Neuronal stem cell (in vitro differentiated cells): ENCODE results near the gene NAALADL2.

Source experiments
- DNase-seq: peaks from one replicate; pipeline ENCODE4 v3.0.0-alpha.2; 2013; ENCODE audit warnings: low spot score
- H2AFZ ChIP-seq: one replicate; pipeline ENCODE4 v1.6.1; 2013; ENCODE audit warnings: mild to moderate bottlenecking, low read length, inconsistent platforms
- H2AK5ac ChIP-seq: 2 replicates; pipeline ENCODE4 v1.6.1; 2013; ENCODE audit warnings: low read depth, mild to moderate bottlenecking, inconsistent platforms, low read length, moderate library complexity, mixed read lengths
- H2BK120ac ChIP-seq: 2 replicates; pipeline ENCODE4 v1.6.1; 2013; ENCODE audit warnings: low read depth, mild to moderate bottlenecking, inconsistent platforms, low read length, moderate library complexity, mixed read lengths
- H2BK12ac ChIP-seq: one replicate; pipeline ENCODE4 v1.6.1; 2013; ENCODE audit warnings: low read length, inconsistent platforms
- H2BK15ac ChIP-seq: 2 replicates; pipeline ENCODE4 v1.6.1; 2013; ENCODE audit warnings: mild to moderate bottlenecking, low read length, inconsistent platforms, mixed read lengths
- H2BK5ac ChIP-seq: one replicate; pipeline ENCODE4 v1.6.1; 2013; ENCODE audit warnings: inconsistent platforms, mild to moderate bottlenecking, low read length, moderate library complexity
- H3K14ac ChIP-seq: one replicate; pipeline ENCODE4 v1.6.1; 2013; ENCODE audit warnings: low read length, inconsistent platforms
- H3K18ac ChIP-seq: 2 replicates; pipeline ENCODE4 v1.6.1; 2013; ENCODE audit warnings: low read length, inconsistent platforms
- H3K23ac ChIP-seq: 2 replicates; pipeline ENCODE4 v1.6.1; 2013; ENCODE audit warnings: low read depth, mild to moderate bottlenecking, mixed read lengths, low read length, inconsistent platforms; ENCODE audit not compliant: poor library complexity
- H3K27ac ChIP-seq: replicated peaks from 3 replicates; pipeline ENCODE4 v1.5.1; 2013; ENCODE audit warnings: low read length, inconsistent platforms
- H3K27me3 ChIP-seq, 3 experiments: 2 replicates each; pipeline ENCODE4 v1.6.1; 2013; ENCODE audit warnings: low read length in 3 of 3, mild to moderate bottlenecking in 2 of 3, inconsistent platforms in 1 of 3, low read depth in 1 of 3, mixed read lengths in 1 of 3, moderate library complexity in 1 of 3; ENCODE audit not compliant: control insufficient read depth in 3 of 3, insufficient read depth in 3 of 3
- H3K36me3 ChIP-seq, 2 donors: replicated peaks in 1 of 2; 2 replicates each; pipeline ENCODE4 v1.6.1; 2013; ENCODE audit warnings: low read length in 2 of 2; ENCODE audit not compliant: control insufficient read depth in 2 of 2, insufficient read depth in 2 of 2
- H3K4ac ChIP-seq: 2 replicates; pipeline ENCODE4 v1.6.1; 2013; ENCODE audit warnings: inconsistent platforms, mild to moderate bottlenecking, low read length, moderate library complexity
- H3K4me1 ChIP-seq, 2 donors: 1 replicate in 1 of 2; 2 replicates in 1 of 2; pipeline ENCODE4 v1.6.1; 2013; ENCODE audit warnings: low read length in 2 of 2, low read depth in 1 of 2; ENCODE audit not compliant: control insufficient read depth in 2 of 2, insufficient read depth in 1 of 2
- H3K4me2 ChIP-seq: one replicate; pipeline ENCODE4 v1.6.1; 2013; ENCODE audit warnings: mild to moderate bottlenecking, low read length, inconsistent platforms; ENCODE audit not compliant: insufficient read depth, poor library complexity, severe bottlenecking
- H3K4me3 ChIP-seq, 2 donors: 2 replicates each; pipeline ENCODE4 v1.5.1; 2013; ENCODE audit warnings: low read length in 2 of 2, mild to moderate bottlenecking in 2 of 2, inconsistent platforms in 1 of 2, moderate library complexity in 1 of 2
- H3K79me1 ChIP-seq: one replicate; pipeline ENCODE4 v1.6.1; 2013; ENCODE audit warnings: low read depth, mild to moderate bottlenecking, inconsistent platforms, low read length, moderate library complexity
- H3K9ac ChIP-seq: one replicate; pipeline ENCODE4 v1.6.1; 2013; ENCODE audit warnings: mild to moderate bottlenecking, low read depth, low read length, inconsistent platforms; ENCODE audit not compliant: poor library complexity
- H3K9me3 ChIP-seq, 2 donors: replicated peaks in 1 of 2; 2 replicates each; pipeline versions ENCODE3 to v1.6.1; 2013; ENCODE audit warnings: low read length in 2 of 2, mild to moderate bottlenecking in 2 of 2, inconsistent platforms in 1 of 2, low read depth in 1 of 2, mixed read lengths in 1 of 2, moderate library complexity in 1 of 2; ENCODE audit not compliant: control insufficient read depth in 2 of 2, insufficient read depth in 1 of 2
- H4K8ac ChIP-seq: one replicate; pipeline ENCODE4 v1.6.1; 2013; ENCODE audit warnings: low read depth, mild to moderate bottlenecking, inconsistent platforms, low read length, moderate library complexity
- H4K91ac ChIP-seq: one replicate; pipeline ENCODE4 v1.6.1; 2013; ENCODE audit warnings: low read length, low read depth, mild to moderate bottlenecking, inconsistent platforms; ENCODE audit not compliant: poor library complexity
- WGBS, 2 donors: extraction: QIAGEN DNeasy Blood & Tissue Kit; methylation state at CpG; one replicate each; pipeline ENCODE4 v1.1.7; 2013; ENCODE audit warnings: missing lambda C conversion rate in 2 of 2, mixed read lengths in 1 of 2; ENCODE audit not compliant: insufficient read length in 2 of 2, insufficient replicate concordance in 1 of 2; ENCODE audit errors: extremely low coverage in 2 of 2; 5-methylcytosine and 5-hydroxymethylcytosine counted together

NAALADL2 gene

DNA sequence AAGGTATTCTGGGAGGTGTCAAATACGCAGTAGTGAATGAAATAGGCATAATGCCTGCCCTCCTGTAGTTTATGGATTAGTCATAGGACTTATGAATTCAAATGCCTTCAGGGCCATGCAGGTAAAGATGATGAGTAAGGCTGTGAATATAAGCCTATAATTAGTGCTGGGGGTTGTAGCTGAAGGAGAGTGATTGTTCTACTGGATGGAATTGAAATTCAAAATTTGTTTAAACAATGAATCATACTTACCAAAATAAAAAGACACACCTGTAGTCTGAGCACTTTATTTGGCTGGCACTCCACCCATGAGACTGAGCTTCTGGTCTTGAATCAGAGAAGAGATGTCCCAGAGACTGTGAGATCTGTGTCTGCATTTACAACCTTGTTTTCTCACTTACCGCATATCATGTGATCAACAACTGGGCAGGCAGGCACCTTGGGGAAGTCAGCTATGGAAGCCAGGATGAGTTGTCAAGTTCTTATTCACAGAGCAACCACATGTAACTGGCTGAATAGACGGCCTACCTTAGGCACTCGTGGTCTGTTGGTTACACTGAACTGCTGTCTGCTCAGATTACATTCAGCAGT is 291.8 kb downstream of the NAALADL2 start:
- H3K4ac ChIP-seq, result no peak overlapping the region
- H2BK12ac ChIP-seq, result no peak overlapping the region
- H3K36me3 ChIP-seq, result no peaks in the 10 kb centered on the region
- H3K79me1 ChIP-seq, result no peaks in the 10 kb centered on the region
- no CpG with 5 or more reads among the region's 4 CpGs for WGBS, 2 donors
- no peaks in the 10 kb centered on the region for H3K27me3 ChIP-seq
- no peak overlapping the region for H2BK120ac ChIP-seq
- H3K18ac ChIP-seq, result no peak overlapping the region
- no peak overlapping the region for H3K9ac ChIP-seq
- no peak overlapping the region for H3K4me2 ChIP-seq
- DNase-seq, result no peak
- H2AK5ac ChIP-seq, result no peak overlapping the region
- no peak overlapping the region for H3K14ac ChIP-seq
- H2AFZ ChIP-seq, result no peak overlapping the region
- no peak overlapping the region for H3K27ac ChIP-seq
- no peak overlapping the region for H3K4me3 ChIP-seq
- no peaks in the 10 kb centered on the region for H3K9me3 ChIP-seq
- no peak overlapping the region for H2BK15ac ChIP-seq
- H2BK5ac ChIP-seq, result no peak overlapping the region
- no peak overlapping the region for H4K91ac ChIP-seq
- no peaks in the 10 kb centered on the region for H3K4me1 ChIP-seq
- H4K8ac ChIP-seq, result no peak overlapping the region
- H3K23ac ChIP-seq, result no peak overlapping the region

DNA sequence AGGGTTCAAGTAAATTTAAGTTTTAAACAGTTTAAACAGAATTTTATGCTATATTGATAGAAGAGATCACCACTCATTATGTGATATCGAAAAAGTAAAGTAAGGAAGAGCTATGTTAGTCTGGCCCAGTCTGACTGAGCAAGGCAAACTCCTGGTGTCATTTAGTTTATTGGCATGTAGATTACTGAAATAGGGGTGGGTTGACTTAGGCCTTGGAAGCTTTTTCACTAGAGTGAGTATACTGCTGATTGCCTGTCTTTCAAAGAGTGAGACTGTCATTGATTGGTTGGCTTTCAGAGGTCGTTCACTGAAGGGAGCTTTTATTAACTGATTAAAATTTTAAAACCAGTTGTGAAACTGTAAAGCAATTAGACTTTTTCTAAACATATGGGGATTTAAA is 294.5 kb downstream of the NAALADL2 start:
- Histone ChIP-seq H2BK15ac (no peak overlapping the region), H3K14ac (no peak overlapping the region), H2AK5ac (no peak overlapping the region), H3K79me1 (no peaks in the 10 kb centered on the region), H4K91ac (no peak overlapping the region), H2AFZ (no peak overlapping the region), H2BK5ac (no peak overlapping the region), H3K9ac (no peak overlapping the region), H3K23ac (no peak overlapping the region), H3K4me1 (no peaks in the 10 kb centered on the region), H3K4ac (no peak overlapping the region), H3K27me3 (no peaks in the 10 kb centered on the region), H3K27ac (no peak overlapping the region), H3K4me2 (no peak overlapping the region), H3K4me3 (no peak overlapping the region), H2BK120ac (no peak overlapping the region), H3K36me3 (no peaks in the 10 kb centered on the region), H3K18ac (no peak overlapping the region), H2BK12ac (no peak overlapping the region), H3K9me3 (no peaks in the 10 kb centered on the region), H4K8ac (no peak overlapping the region)
- no peak for DNase-seq
- WGBS, 2 donors, result no CpG with 5 or more reads among the region's 2 CpGs

DNA sequence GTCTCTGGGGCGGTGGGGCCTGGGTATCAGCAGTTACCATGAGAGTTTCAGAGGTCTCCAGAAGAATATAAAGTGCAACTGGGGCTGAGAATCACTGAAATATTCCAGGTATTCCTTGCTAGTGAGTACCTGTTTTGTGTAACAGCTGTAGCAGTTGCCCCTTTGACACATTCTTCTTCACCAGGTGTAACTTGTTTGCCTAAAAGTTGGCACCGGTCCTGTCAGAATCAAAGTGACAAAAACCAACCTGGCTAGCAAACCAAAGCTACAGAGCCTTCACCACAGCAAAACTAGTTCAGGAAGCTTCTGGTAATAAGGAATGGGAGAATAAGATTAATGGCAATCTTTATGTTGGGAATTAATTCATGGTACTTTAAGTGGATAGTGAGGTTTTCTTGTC is 296.0 kb downstream of the NAALADL2 start:
- H3K79me1 ChIP-seq, result no peaks in the 10 kb centered on the region
- no CpG with 5 or more reads among the region's 2 CpGs for WGBS, 2 donors
- no peak for DNase-seq
- H4K8ac ChIP-seq, result no peak overlapping the region
- no peak overlapping the region for H3K4me3 ChIP-seq
- no peak overlapping the region for H2AK5ac ChIP-seq
- H4K91ac ChIP-seq, result no peak overlapping the region
- no peak overlapping the region for H3K23ac ChIP-seq
- no peak overlapping the region for H2AFZ ChIP-seq
- no peaks in the 10 kb centered on the region for H3K27me3 ChIP-seq
- no peaks in the 10 kb centered on the region for H3K9me3 ChIP-seq
- H3K4me1 ChIP-seq, result no peaks in the 10 kb centered on the region
- no peak overlapping the region for H2BK15ac ChIP-seq
- no peak overlapping the region for H3K18ac ChIP-seq
- no peak overlapping the region for H2BK12ac ChIP-seq
- H3K4ac ChIP-seq, result no peak overlapping the region
- no peak overlapping the region for H3K4me2 ChIP-seq
- H2BK5ac ChIP-seq, result no peak overlapping the region
- H3K9ac ChIP-seq, result no peak overlapping the region
- H3K36me3 ChIP-seq, result no peaks in the 10 kb centered on the region
- no peak overlapping the region for H3K27ac ChIP-seq
- H3K14ac ChIP-seq, result no peak overlapping the region
- no peak overlapping the region for H2BK120ac ChIP-seq

DNA sequence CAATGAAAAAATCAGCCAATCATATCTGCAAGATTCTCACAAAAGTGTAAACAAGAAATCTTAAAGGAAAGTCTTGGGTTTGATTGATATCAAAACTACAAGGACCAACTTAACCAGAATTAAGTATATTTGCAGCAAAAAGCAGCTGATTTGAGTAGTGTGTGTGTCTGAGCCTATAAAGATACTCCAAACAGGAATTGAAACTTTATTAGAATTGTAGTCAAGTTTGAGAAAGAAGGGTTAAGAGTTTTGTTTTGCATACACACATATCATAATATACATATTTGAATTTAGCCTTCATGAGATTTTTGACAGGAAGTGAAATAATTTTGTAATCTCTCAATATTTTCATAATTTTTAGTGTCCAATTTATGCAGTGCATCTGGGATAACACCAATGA is 300.1 kb downstream of the NAALADL2 start:
- H3K79me1 ChIP-seq, result no peaks in the 10 kb centered on the region
- H2BK12ac ChIP-seq, result no peak overlapping the region
- no peak overlapping the region for H3K4me3 ChIP-seq
- no peak overlapping the region for H3K18ac ChIP-seq
- no peaks in the 10 kb centered on the region for H3K9me3 ChIP-seq
- no peaks in the 10 kb centered on the region for H3K36me3 ChIP-seq
- no peak overlapping the region for H4K91ac ChIP-seq
- no peaks in the 10 kb centered on the region for H3K4me1 ChIP-seq
- H2BK120ac ChIP-seq, result no peak overlapping the region
- H3K4me2 ChIP-seq, result no peak overlapping the region
- H3K9ac ChIP-seq, result no peak overlapping the region
- no peak overlapping the region for H3K4ac ChIP-seq
- no peak overlapping the region for H2AFZ ChIP-seq
- no peak overlapping the region for H3K23ac ChIP-seq
- no peak for DNase-seq
- no peak overlapping the region for H2AK5ac ChIP-seq
- no peak overlapping the region for H2BK15ac ChIP-seq
- H2BK5ac ChIP-seq, result no peak overlapping the region
- H3K27ac ChIP-seq, result no peak overlapping the region
- no peak overlapping the region for H4K8ac ChIP-seq
- no peak overlapping the region for H3K14ac ChIP-seq
- H3K27me3 ChIP-seq, result no peaks in the 10 kb centered on the region
